Immature natural killer cell (primary cell): ENCODE measurements around the gene BMP6. TPM values are rescaled to one million over a fixed set of nuclear protein-coding genes. Genes with fewer than 3 reads are reported as not detected.
A peak's percentile ranks its signal among the peaks of the same experiment; 100 is the strongest.

Experiments used
- DNase-seq, 3 donors: peaks; one replicate each; pipeline ENCODE4 v3.0.0; 2022; ENCODE audit warnings: mixed read lengths in 1 of 3
- H3K27ac Mint-ChIP-seq, 6 donors: one replicate each; pipeline ENCODE4 v1.8.0; 2020; ENCODE audit warnings: mixed read lengths in 6 of 6, mild to moderate bottlenecking in 5 of 6, inconsistent platforms in 4 of 6, moderate library complexity in 3 of 6
- H3K27me3 Mint-ChIP-seq, 3 donors: one replicate each; pipeline ENCODE4 v1.8.0; 2020 to 2021; ENCODE audit warnings: low read depth in 3 of 3, mild to moderate bottlenecking in 3 of 3, mixed read lengths in 3 of 3, moderate library complexity in 3 of 3, inconsistent platforms in 1 of 3
- H3K36me3 Mint-ChIP-seq, 3 donors: one replicate each; pipeline ENCODE4 v1.8.0; 2020; ENCODE audit warnings: mixed read lengths in 3 of 3, inconsistent platforms in 2 of 3, mild to moderate bottlenecking in 2 of 3
- H3K4me1 Mint-ChIP-seq, 2 donors: one replicate each; pipeline ENCODE4 v1.8.0; 2020; ENCODE audit warnings: inconsistent platforms in 2 of 2, mild to moderate bottlenecking in 2 of 2, mixed read lengths in 2 of 2, moderate library complexity in 1 of 2
- H3K4me3 Mint-ChIP-seq, 5 donors: one replicate each; pipeline ENCODE4 v1.8.0; 2020; ENCODE audit warnings: mild to moderate bottlenecking in 5 of 5, mixed read lengths in 5 of 5, inconsistent platforms in 3 of 5, moderate library complexity in 3 of 5
- H3K9me3 Mint-ChIP-seq, 6 donors: one replicate each; pipeline ENCODE4 v1.8.0; 2020; ENCODE audit warnings: mild to moderate bottlenecking in 6 of 6, mixed read lengths in 6 of 6, inconsistent platforms in 4 of 6, moderate library complexity in 3 of 6
- polyA plus RNA-seq, 3 donors: library from polyadenylated mRNA; unstranded; fragments of 300-500 nt; fragmentation: Illumina TruSeq; gene quantifications; one replicate each; pipeline ENCODE4 v1.2.3, GENCODE V29; 2021

The BMP6 gene
- polyA plus RNA-seq, 3 donors from 2014 or later = 0.13 to 0.22 TPM; not detected in 1

DNA sequence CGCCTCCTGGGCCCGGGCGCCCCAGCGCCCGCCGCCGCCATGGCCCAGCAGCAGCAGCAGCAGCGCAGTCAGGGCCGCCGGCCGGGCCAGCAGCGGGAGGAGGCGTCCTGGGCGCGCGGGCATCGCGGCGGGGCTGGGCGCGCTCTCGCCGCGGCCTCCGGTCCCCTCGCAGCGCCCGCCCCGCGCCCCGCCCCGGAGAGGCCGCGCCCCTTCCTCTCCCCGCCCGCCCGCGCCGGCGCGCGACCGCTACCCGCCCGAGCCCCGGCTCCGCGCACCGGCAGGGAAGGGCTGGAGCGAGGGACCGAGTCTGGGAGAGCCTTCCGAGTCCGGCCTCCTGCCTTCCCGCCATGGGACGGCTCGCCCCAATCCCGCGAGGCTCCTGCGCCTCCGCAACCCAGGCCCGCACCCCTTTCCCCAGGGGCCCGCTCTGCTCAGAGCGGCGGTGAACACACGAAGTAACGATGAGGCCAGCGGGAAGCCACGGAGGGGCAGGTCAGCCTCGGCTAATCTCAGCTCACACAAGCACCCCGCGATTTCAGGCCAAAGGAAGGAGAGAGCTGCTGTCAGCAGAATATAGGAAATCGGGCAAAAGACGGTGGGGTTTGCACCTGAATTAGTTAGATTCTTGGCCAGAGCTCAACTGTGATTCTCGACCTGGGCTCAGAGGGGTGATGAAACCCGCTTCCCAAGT is 184.9 kb downstream of the BMP6 start, which contains the start of gene TXNDC5:
TSS of gene TXNDC5 (minus strand) at position 135 of the 691 bp plus-strand sequence. CDS start at position 123, 12 bp downstream.
- H3K27me3 Mint-ChIP-seq = peaks cover 0 to 3% (median 1%) of the 10 kb centered on the region in 3 donors
- no peaks in the 10 kb centered on the region for H3K36me3 Mint-ChIP-seq
- peak within 1 kb of the TSS in 3 of 6 donors; percentile 32 to 74 (median 41) for H3K27ac Mint-ChIP-seq
- H3K4me1 Mint-ChIP-seq = peaks cover 8 to 9% of the 10 kb centered on the region in 2 donors
- DNase-seq = peak; percentile 50 to 62 (median 59)
- H3K4me3 Mint-ChIP-seq = peak within 1 kb of the TSS; percentile 76 to 83 (median 79)
- no peaks in the 10 kb centered on the region for H3K9me3 Mint-ChIP-seq

DNA sequence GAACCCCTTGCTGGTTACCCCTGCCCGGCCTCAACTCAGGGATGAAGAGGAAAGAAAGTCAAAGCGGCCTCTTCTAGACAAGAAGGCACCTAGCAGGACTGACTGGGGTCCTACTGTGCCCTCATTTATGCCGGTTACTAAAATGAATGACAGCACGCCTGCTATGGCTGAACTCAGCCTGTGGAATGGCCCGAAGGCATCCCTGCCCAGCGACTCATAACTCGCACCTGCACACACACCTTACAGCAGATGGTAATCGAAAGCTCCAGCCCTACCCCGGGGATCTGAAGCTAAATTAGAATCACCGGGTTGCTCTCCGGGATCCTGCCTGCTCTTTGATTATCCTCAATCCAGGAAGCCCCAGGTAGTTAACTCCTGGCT is 185.4 kb downstream of the BMP6 start:
- peaks cover 8 to 9% of the 10 kb centered on the region in 2 donors for H3K4me1 Mint-ChIP-seq
- DNase-seq = no peak
- no peaks in the 10 kb centered on the region for H3K9me3 Mint-ChIP-seq
- peaks cover 0 to 4% (median 1%) of the 10 kb centered on the region in 3 donors for H3K27me3 Mint-ChIP-seq
- H3K36me3 Mint-ChIP-seq = no peaks in the 10 kb centered on the region
- no peak overlapping the region for H3K27ac Mint-ChIP-seq
- H3K4me3 Mint-ChIP-seq = peak overlapping the region in 1 of 5 donors; percentile 83

DNA sequence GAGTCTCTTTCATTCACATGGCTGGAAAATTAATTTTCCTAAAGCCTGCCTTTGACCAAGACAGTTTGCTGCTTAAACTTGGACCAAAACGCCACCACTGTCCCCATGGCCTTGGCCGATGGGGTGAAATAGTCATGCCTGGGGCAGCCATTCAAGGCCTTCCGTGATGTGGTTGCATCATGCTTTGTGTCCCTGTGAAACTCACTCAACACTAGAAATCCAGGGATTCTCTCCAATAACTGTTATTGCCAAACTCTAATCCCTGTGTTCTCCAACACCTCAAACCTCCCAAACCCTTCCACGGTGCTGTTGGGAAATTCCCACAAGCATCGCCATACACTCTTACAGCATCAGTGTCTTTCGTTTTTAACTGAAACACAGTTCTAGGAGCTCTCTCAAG is 186.1 kb downstream of the BMP6 start:
- no peaks in the 10 kb centered on the region for H3K36me3 Mint-ChIP-seq
- H3K4me3 Mint-ChIP-seq = no peak overlapping the region
- no peak overlapping the region for H3K27ac Mint-ChIP-seq
- H3K9me3 Mint-ChIP-seq = no peaks in the 10 kb centered on the region
- peaks cover 8 to 9% of the 10 kb centered on the region in 2 donors for H3K4me1 Mint-ChIP-seq
- H3K27me3 Mint-ChIP-seq = peaks cover 0 to 4% (median 1%) of the 10 kb centered on the region in 3 donors
- DNase-seq = no peak

DNA sequence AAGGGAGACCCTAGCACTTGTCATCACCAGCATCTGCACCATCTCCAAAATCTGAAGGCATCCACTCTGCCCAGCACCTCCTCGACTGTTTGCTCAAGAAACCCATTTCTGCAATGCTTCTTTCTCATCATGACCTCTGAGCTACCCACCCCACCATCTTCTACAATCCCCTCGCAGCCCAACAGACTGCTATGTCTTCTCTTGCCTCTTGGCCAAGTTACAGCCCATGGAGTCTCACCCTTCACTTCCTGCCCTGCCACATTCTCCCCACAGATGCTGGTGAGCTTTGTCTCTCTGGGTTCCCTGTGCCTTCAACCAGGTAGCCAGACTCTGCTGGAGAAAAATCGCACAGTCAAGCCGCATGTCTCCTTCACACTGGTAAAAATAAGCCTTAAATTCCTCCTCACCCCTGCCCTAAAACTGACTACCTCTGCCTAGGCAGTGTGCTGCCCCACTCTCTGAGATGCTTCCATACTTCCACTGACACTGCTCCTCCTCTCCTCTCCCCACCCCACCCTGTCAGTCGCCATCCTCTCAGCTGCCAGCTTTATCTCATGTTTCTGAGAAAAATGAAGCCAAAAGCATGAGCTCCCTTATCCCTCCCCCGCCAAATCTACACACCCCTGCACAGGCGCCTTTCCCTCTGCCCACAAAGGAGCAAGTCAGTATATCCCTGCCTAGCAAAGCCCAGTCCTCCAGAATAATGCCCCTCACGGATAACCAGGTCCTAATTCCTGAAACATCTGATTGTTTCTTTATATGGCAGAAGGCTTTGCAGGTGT is 187.0 kb downstream of the BMP6 start:
- Mint-ChIP-seq H3K27ac (no peak overlapping the region), H3K9me3 (no peaks in the 10 kb centered on the region), H3K36me3 (no peaks in the 10 kb centered on the region), H3K27me3 (peaks cover 0 to 4% (median 1%) of the 10 kb centered on the region in 3 donors), H3K4me3 (no peak overlapping the region), H3K4me1 (peaks cover 8 to 9% of the 10 kb centered on the region in 2 donors)
- no peak for DNase-seq

DNA sequence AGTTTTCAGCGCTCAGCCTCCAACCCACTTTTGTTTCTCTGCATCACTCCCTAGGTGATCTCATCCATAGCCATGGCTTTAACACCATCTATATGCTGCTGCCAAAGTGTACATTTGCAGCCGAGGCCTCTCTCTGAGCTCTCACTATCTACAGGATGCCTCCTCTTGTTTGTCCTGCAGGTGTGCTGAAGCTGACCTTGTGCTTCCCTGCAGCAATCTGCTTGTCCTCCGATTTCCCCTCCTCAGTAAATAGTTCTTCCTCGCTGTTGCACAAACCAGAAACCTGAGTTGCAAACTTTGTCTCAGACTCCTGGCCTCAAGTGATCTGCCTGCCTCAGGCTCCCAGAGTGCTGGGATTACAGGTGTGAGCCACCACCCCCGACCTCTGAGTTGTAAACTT is 188.4 kb downstream of the BMP6 start:
- Mint-ChIP-seq H3K4me1 (peaks cover 4 to 5% of the 10 kb centered on the region in 2 donors), H3K27me3 (peaks cover 0 to 2% (median 0%) of the 10 kb centered on the region in 3 donors), H3K9me3 (no peaks in the 10 kb centered on the region), H3K36me3 (no peaks in the 10 kb centered on the region), H3K27ac (no peak overlapping the region), H3K4me3 (no peak overlapping the region)
- DNase-seq = no peak

DNA sequence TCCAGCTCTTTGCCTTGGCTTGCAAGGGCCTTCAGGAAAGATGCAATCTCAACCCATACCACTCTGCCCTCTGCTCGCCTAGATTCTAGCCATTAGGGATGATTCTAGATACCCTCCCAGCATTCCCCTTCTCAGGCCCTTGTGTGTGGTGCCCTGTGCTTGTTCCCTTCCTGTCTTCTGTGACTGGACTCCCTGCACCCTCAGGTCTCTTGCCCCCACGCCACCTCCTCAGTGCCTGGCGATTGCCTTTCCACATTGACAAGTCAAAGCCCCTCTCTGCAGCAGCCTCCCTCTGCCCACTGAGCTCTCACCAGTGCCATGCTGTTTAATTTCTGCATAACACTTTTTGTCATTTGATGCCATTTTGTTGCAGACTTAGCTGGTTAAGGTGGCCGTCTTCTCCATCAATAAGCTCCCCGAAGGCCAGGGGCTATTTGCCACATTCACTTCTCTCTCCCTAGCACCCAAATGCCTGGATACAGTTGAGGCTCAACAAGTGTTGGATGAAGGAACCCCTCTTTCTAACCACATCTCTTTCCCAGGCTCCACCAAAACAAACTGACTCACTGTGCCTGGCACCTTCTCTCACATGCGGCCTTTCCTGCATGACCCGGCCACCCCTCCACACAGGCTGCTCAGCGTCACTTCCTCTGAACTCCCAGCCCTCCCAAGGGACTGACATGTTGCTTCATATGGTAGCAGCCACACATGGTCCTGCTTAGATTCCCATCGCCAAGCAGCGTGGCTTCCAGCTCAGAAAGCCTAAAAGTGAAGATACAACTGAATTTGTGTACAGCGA is 189.3 kb downstream of the BMP6 start:
- Mint-ChIP-seq H3K27me3 (peaks cover 0 to 2% (median 0%) of the 10 kb centered on the region in 3 donors), H3K36me3 (no peaks in the 10 kb centered on the region), H3K9me3 (no peaks in the 10 kb centered on the region), H3K27ac (no peak overlapping the region), H3K4me3 (no peak overlapping the region), H3K4me1 (peaks cover 0 to 3% of the 10 kb centered on the region in 2 donors)
- DNase-seq = no peak

DNA sequence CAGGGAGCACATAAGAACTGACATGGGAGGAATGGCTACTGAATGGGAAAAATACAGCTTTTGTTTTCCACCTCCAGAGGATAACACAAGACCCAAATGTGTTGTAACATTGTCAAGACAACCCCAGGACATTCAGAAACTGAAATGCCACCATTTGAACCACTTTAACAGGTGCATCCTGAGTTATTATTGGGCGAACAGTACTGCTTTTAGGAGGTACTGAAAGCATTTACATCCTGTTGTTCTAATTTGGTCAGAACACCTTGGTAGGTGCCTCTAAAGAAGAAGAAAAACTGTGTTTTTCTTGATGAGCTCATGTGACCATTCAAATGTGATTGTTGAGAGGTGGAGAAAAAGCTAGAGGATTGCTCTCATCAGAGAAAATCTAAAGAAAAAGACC is 191.1 kb downstream of the BMP6 start:
- no peak overlapping the region for H3K27ac Mint-ChIP-seq
- peaks cover 0 to 2% (median 0%) of the 10 kb centered on the region in 3 donors for H3K27me3 Mint-ChIP-seq
- no peak for DNase-seq
- H3K36me3 Mint-ChIP-seq = no peaks in the 10 kb centered on the region
- no peaks in the 10 kb centered on the region for H3K9me3 Mint-ChIP-seq
- no peaks in the 10 kb centered on the region for H3K4me1 Mint-ChIP-seq
- H3K4me3 Mint-ChIP-seq = no peak overlapping the region

DNA sequence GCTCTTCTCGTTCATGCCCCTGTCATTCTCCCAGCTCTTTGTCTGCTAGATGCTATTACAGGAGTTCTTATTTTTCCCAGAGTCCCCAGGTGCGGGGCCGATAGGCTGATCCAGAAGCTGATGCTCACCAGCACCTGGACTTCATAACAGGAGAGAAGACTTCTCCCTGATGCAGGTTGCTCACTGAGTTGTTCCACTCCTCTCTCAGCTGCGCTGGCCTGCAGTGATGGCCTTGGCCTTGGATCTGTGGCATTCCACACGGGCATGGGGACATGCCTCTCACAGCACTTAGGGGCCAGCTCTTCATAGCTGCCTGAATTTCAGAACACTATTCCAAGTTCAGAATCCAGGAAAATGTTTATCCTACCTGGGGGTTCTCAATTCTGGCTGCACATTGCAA is 191.8 kb downstream of the BMP6 start:
- DNase-seq = no peak
- no peak overlapping the region for H3K4me3 Mint-ChIP-seq
- no peaks in the 10 kb centered on the region for H3K9me3 Mint-ChIP-seq
- H3K36me3 Mint-ChIP-seq = no peaks in the 10 kb centered on the region
- no peaks in the 10 kb centered on the region for H3K4me1 Mint-ChIP-seq
- H3K27me3 Mint-ChIP-seq = peaks cover 0 to 2% (median 0%) of the 10 kb centered on the region in 3 donors
- no peak overlapping the region for H3K27ac Mint-ChIP-seq

DNA sequence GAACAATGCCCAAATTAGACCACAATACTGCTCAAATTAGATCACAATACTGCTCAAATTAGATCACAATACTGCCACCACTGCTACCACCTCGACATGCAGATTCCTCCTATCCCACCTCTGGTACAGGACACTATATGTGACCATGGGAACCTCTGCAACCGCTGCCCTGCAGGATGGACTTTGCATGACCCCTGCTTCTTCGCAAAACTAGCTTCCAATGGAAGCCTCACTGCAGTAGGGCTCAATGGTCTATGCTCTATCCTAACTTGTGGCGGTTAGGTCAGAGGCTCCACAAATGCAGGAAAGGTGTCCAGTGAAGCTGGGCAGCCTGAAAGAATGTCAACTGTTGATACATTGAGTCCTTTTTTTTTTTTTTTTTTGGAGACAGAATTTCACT is 192.5 kb downstream of the BMP6 start:
- Mint-ChIP-seq H3K27me3 (peaks cover 0 to 2% (median 0%) of the 10 kb centered on the region in 3 donors), H3K4me3 (no peak overlapping the region), H3K4me1 (no peaks in the 10 kb centered on the region), H3K36me3 (no peaks in the 10 kb centered on the region), H3K27ac (no peak overlapping the region), H3K9me3 (no peaks in the 10 kb centered on the region)
- DNase-seq = no peak

DNA sequence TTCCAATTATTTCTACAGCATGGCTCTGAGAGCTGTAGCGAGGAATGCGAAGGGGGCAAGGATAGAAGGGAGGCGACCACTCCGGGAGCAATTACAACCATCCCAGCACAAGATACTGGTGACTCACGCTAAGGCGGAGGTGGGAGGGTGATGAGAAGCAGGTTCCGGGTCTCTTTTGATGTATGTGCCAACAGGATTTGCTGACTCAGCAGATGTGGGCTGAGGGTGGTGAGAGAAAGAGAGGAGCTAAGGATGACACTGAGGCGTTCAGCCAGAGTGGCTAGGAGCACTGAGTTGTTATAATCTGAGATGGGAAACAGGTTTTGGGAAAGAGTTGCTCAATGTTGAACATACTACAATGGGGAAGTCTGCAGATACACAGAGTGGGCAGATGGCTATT is 194.0 kb downstream of the BMP6 start:
- H3K4me3 Mint-ChIP-seq = no peak overlapping the region
- H3K36me3 Mint-ChIP-seq = peaks cover 0 to under 1% (median 0%) of the 10 kb centered on the region in 3 donors
- H3K27ac Mint-ChIP-seq = no peak overlapping the region
- H3K9me3 Mint-ChIP-seq = peaks cover 0 to 8% (median under 1%) of the 10 kb centered on the region in 6 donors
- H3K27me3 Mint-ChIP-seq = peaks cover 2 to 3% (median 2%) of the 10 kb centered on the region in 3 donors
- no peak for DNase-seq
- H3K4me1 Mint-ChIP-seq = no peaks in the 10 kb centered on the region

DNA sequence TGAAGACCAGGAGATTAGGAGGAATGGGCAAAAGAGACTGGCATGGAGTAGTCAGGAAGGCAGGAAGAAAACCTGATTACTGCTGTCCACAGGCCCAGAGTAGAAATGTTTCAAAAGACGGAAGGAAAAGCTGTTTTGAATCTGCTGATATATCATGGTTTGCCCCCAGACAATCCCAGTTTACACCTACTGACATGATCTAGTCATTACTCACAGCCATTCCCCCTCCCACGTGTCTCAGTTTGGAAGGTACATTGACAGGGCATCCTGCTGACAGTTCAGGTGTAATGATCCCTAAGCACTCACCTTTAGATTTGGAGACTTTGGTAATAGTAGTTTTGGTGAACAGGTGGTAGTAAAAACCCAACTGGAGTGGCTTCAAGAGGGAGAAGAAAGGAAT is 194.5 kb downstream of the BMP6 start:
- DNase-seq = no peak
- no peak overlapping the region for H3K27ac Mint-ChIP-seq
- no peak overlapping the region for H3K4me3 Mint-ChIP-seq
- H3K4me1 Mint-ChIP-seq = no peaks in the 10 kb centered on the region
- peaks cover 2 to 5% (median 3%) of the 10 kb centered on the region in 3 donors for H3K27me3 Mint-ChIP-seq
- H3K9me3 Mint-ChIP-seq = peaks cover 0 to 13% (median 2%) of the 10 kb centered on the region in 6 donors
- peaks cover 0 to 6% (median 2%) of the 10 kb centered on the region in 3 donors for H3K36me3 Mint-ChIP-seq

DNA sequence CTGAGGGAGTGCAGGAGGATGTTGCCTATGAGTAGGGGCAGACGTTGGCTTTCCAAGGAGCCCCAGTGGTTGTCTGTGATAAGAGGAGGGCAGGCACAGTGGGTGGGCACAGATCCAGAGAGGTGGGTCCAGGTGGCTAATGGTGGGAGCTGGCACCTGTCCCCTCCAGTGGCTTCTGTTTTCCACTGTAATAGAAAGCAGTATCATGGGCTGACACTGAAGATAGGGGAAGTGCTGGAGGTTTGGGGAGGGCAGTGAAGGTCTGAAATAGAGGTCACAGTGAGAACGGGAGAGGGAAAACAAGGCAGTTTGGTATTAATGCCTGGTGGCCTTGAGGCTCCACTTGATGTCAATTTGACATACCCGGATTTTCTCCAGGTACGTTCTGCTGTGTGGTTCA is 195.1 kb downstream of the BMP6 start:
- Mint-ChIP-seq H3K27ac (no peak overlapping the region), H3K36me3 (peaks cover 0 to 8% (median 3%) of the 10 kb centered on the region in 3 donors)

DNA sequence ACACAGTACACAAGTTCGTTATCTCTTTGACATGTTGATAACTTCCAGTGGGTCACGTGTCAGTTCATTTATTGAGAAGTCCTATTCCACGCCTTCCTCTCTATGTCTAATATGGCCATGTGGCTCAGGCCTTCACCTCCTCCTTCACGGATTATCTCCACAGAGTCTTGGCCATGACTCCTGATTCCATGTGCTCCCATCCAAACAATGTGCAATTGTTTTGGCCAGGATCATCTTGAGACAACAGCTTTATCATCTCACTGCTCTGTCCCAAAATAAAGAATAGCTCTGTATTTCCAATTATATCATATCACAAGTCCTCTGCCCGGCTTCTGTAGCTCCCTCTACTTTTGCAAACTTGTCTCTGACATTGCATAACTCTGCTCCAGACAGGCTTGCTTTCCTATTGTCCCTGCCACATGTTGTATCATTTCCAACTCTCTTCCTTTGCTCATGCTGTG is 195.8 kb downstream of the BMP6 start:
- Mint-ChIP-seq H3K36me3 (peaks cover 0 to 8% (median 3%) of the 10 kb centered on the region in 3 donors), H3K4me1 (no peaks in the 10 kb centered on the region), H3K4me3 (no peak overlapping the region), H3K27me3 (peaks cover 2 to 8% (median 3%) of the 10 kb centered on the region in 3 donors), H3K27ac (no peak overlapping the region), H3K9me3 (peaks cover 1 to 15% (median 4%) of the 10 kb centered on the region in 6 donors)
- DNase-seq = no peak

More for the DNA sequence above, 195.1 kb downstream of the BMP6 start:
- DNase-seq = no peak
- peaks cover 2 to 5% (median 4%) of the 10 kb centered on the region in 3 donors for H3K27me3 Mint-ChIP-seq
- no peaks in the 10 kb centered on the region for H3K4me1 Mint-ChIP-seq
- H3K4me3 Mint-ChIP-seq = no peak overlapping the region
- H3K9me3 Mint-ChIP-seq = peaks cover 1 to 15% (median 3%) of the 10 kb centered on the region in 6 donors
